Ishikawa (cell line): ENCODE measurements around the gene C9.

ENCODE experiments used
- CEBPB ChIP-seq: IDR thresholded peaks from 2 replicates; pipeline ENCODE4 v1.6.1; 2012
- EP300 ChIP-seq: IDR thresholded peaks from 2 replicates; pipeline ENCODE4 v1.6.1; 2012; ENCODE audit warnings: borderline replicate concordance
- RAD21 ChIP-seq: IDR thresholded peaks from 2 replicates; pipeline ENCODE4 v1.6.1; 2012; ENCODE audit warnings: low read depth
- REST ChIP-seq: IDR thresholded peaks from 2 replicates; pipeline ENCODE4 v1.6.1; 2012; ENCODE audit warnings: low read depth, mild to moderate bottlenecking
- TCF12 ChIP-seq: IDR thresholded peaks from 2 replicates; pipeline ENCODE4 v1.6.1; 2012; ENCODE audit warnings: low read depth
- TEAD4 ChIP-seq: IDR thresholded peaks from 2 replicates; pipeline ENCODE4 v1.6.1; 2012
- YY1 ChIP-seq: IDR thresholded peaks from 2 replicates; pipeline ENCODE4 v1.6.1; 2012; ENCODE audit warnings: low read depth

GRCh38 chr5:39379693-39380092 lies 15.4 kb upstream of the C9 start:
- no peak for TF ChIP-seq EP300
- no peak for TF ChIP-seq REST
- TF ChIP-seq RAD21 = no peak
- no peak for TF ChIP-seq YY1
- TF ChIP-seq CEBPB = no peak
- no peak for TF ChIP-seq TEAD4
- TF ChIP-seq TCF12 = no peak
